Ovary (tissue), 3 donors: ENCODE results near the gene KIF26A.

ENCODE experiments used
- CTCF ChIP-seq, 3 donors: fragments of 450-650 bp in 2 of 3; fragments of 200-600 bp in 1 of 3; IDR thresholded peaks; one replicate each; pipeline versions ENCODE4 v1.5.1 to v1.8.0; 2016 to 2022; ENCODE audit warnings: antibody characterized with exemption in 3 of 3, mild to moderate bottlenecking in 1 of 3
- EP300 ChIP-seq: sonication (generic); formaldehyde crosslinking; IDR thresholded peaks from one replicate; pipeline ENCODE4 v1.6.1; 2017; ENCODE audit warnings: antibody characterized with exemption
- donor health status: DM: no; HTN: no; CAD: no.

- TF ChIP-seq CTCF (IDR thresholded peaks at IDR 0.05) (no peak), EP300 (no peak)
These were observed 54.5 kb downstream of the KIF26A start for GRCh38 chr14:104192883-104193245.
